ENCODE results near the gene GREM2.

Gene GREM2

GRCh38 chr1:240610636-240611035 is 1.3 kb downstream of the GREM2 start:
- DNase-seq (ENCODE audit: low spot score) = no peak

- DNase-seq (ENCODE audit: low spot score) = no peak
These were observed 2.4 kb downstream of the GREM2 start for GRCh38 chr1:240609527-240610060.

DNA sequence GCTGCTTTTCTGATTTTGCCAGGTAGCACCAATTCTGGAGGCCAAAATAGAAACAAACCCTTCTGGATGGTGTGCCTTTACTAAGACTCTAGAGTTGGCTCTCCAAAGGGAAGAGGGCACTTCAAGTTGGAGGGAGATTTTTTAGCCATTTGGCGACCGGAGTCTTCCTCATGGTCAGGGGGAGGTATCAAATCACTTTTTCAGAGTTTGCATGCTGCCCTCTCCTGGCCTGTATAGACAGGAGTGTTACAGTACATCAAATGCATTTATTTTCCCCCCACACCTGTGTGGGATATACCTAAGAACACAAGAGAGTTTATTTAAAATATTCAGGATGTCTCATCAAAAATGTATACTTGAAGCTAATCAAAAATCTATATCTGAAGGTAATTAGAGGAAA is 3.2 kb downstream of the GREM2 start:
- peak; percentile 18 for DNase-seq (ENCODE audit: low spot score)

DNA sequence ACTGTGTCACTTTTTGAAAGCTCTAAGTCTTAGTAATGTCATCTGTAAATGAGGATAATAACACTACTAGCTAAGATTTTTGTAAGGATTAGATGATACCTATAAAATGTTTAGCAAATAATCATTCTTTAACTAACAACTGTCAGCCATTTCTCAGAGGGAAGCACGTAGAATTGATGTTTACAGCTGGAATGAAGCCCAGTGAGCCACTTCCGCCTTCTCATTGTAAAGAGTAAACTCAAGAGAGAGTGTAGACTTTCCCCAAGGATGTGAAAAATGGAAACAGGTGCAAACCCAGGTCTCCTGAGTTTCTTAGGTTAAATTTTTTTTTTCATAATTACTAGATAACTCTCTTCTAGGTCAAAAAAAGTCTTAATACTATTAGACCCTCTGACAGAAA is 4.9 kb downstream of the GREM2 start:
- DNase-seq (ENCODE audit: low spot score) = no peak

DNA sequence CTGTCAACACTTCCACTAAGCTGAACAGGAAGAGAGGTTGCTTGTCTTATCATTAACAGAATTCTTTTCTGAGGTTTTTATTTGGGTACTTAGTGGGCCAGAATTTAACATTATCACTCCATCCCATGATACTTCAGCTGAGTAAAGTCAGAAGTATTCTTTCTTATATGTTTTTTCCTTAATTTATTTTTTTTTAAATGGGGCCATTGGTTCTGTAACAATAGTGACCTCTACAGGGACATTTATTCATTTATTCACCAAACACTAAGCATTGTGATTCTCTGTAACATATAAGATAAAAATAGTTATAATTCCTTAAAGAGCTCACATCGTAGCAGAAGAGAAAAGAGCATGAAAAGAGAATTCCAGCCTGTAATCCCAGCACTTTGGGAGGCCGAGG is 9.8 kb downstream of the GREM2 start:
- no peak for DNase-seq (ENCODE audit: low spot score)

DNA sequence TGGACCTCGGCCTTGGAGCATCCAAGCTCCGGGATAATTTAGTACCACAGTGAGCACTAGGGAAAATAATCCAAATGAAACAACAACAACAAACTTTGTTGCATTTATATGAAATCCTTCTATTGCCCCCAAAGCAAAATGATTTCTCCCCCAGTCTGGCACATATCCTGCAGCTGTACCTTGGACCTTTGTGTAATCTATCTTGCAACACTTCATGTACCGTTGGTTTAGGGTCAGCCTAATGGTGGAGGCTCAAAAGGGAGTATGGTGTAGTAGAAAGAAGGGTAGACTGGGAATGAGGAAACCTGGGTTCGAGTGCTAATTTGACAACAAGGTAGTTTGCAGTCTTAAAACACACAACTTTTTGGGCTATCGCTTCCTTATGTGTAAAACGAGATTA is 12.1 kb downstream of the GREM2 start:
- no peak for DNase-seq (ENCODE audit: low spot score)

GRCh38 chr1:240599299-240599698 is 12.7 kb downstream of the GREM2 start:
- DNase-seq (ENCODE audit: low spot score) = no peak

- no peak for DNase-seq (ENCODE audit: low spot score)
These were observed 13.5 kb downstream of the GREM2 start for GRCh38 chr1:240598216-240599001.

GRCh38 chr1:240597153-240597745 is 14.7 kb downstream of the GREM2 start:
- no peak for DNase-seq (ENCODE audit: low spot score)

- no peak for DNase-seq (ENCODE audit: low spot score)
These were observed 16.5 kb downstream of the GREM2 start for GRCh38 chr1:240595476-240595875.

DNA sequence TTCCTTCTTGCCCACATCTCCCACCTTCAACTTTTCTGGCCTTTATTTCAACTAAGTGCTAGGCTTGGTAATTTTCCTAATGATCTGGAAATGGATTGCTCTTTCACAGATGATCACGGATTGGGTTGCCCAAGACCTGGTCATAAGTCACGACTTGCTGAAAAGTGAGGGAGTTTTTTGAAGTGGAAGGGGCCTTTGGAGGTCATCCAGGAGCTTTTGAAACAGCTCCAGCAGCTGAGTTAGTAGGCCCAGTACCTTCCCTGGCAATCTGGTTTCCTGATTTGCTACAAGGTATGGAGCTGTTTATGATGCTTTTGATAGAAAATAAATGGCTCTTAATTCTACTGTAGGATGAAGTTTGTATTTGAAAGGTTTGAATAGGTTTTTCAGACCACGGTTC is 20.4 kb downstream of the GREM2 start:
- no peak for DNase-seq (ENCODE audit: low spot score)

GRCh38 chr1:240591078-240591477 is 20.9 kb downstream of the GREM2 start:
- no peak for DNase-seq (ENCODE audit: low spot score)

DNA sequence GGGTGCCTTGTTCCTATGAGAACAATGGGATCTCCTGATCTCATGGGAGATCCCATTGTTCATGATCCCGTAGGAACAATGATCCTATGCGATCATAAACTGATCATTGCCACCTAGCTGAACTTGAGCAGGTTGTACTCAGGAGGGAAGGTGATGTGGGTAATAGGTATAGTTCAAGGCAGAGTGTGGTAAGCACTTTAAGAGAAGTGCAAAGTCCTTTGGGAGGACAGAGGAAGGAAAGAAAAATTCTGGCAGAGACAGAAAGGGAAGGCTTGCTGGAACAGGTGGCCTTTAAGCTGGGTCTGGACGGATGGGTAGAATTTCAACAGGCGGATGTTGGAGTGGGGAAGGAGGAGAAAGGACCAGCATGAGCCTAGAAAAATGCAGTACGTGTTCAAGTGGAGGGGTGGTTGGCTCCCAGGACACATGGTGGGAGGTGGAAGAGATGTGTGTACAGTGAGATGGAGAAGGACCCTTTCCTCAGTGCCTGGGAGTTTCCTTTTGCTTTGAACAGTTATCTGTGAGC is 22.3 kb downstream of the GREM2 start:
- DNase-seq (ENCODE audit: low spot score) = no peak

DNA sequence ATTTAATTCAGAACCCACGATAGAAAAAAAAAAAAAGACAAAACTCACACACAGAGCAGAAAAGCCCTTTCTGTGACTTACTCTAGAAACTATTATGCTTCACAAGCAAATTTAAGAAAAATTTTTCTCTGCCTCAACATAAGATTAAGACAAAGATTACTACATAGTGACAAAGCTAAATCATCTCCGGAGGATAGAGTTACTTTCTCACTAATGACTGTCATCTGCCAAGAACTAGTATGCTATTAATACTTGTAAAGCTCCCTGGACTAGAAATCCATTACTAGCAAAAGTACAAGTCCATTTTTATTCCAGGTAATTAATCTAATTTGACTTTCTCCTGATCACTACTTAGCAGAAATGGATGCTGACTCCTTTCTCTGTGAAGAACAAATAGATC is 25.9 kb downstream of the GREM2 start:
- DNase-seq (ENCODE audit: low spot score) = no peak

- DNase-seq (ENCODE audit: low spot score) = no peak
These were observed 29.0 kb downstream of the GREM2 start for GRCh38 chr1:240582953-240583352.

DNA sequence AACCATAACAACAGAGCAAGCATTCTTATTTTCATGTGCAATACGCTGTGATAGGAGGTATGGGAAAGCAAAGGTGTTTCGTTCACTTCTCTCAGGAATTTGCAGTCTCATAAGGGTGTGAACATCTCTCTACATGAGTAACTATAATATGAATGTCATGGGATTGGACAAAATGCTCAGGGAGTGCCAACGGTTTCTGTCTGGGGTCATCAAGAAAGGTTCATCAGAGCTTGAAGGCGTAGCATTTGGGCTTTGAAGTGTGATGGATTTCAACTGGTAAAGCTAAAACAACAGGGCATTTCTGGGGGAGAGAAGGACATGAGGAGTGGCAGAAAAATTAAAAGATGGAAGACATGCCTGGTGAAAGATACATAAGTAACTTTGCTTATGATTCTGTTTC is 32.4 kb downstream of the GREM2 start:
- DNase-seq (ENCODE audit: low spot score) = no peak

DNA sequence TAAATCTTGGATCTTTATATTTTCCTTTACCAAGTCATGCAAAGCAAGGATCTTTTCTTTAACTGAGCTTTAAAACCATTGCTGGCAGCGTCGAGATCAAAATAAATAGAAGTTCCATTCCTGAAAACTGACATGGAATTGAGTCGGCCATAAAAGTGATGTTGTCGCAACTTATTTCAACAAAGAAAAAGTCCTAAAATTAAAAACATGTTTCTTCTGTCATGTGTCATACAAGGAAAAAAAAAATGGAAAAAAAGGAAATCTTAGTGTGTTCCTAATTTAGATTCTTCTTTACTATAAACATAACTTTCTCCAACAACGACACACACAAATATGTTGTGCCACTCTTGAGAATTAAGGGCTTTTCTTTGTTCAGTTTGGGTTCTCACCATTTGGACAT is 34.9 kb downstream of the GREM2 start:
- no peak for DNase-seq (ENCODE audit: low spot score)

DNA sequence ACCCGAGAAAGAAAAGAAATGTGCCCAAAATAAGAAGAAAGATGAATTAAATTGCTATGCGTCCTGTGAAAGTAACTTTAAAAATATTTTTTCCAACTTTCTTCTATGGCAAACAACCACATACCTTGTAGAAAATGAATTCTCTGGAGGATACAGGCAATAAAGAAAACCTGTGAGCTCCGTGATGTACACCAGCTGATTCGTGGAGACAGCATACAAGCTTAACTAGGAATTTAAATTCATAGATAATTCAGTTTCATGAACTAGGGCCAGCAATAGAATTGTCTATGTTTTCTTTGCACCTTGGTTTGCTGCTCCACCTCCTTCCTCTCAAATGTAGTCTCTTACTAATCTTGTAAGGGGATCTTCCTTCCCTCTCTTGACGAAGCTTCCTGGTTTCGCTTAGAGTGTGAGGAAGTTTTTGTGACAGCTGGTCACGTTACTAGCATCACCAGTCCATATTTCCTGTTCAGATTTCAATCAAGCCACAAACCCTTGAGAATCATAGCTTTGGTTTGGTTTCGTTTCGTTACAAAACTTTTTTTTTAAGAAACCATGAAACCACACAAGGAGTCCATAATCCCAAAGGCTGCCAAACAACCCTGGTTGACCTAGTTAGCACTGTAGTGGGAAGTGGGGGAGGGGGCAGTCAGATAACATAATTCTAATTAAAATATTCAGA is 35.8 kb downstream of the GREM2 start:
- peak; percentile 21 for DNase-seq (ENCODE audit: low spot score)

DNA sequence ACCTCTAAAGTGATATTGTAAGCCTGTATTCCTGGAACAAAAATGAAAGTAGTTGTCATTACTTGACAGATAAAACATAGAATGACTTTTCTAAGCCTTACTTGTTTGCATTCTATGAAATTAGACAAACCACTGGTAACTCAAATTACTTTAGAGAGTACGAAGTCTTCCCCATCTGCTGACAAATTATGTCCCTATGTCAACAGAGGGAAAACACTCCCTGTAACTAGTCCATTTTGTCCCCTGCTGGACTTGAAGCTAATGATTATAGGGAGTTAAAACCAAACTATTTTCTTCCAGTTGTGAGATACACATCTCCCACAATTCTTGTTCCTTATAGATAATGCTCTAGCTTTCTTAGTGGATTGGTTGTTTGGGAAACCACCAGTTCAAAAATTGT is 39.6 kb downstream of the GREM2 start:
- no peak for DNase-seq (ENCODE audit: low spot score)

DNA sequence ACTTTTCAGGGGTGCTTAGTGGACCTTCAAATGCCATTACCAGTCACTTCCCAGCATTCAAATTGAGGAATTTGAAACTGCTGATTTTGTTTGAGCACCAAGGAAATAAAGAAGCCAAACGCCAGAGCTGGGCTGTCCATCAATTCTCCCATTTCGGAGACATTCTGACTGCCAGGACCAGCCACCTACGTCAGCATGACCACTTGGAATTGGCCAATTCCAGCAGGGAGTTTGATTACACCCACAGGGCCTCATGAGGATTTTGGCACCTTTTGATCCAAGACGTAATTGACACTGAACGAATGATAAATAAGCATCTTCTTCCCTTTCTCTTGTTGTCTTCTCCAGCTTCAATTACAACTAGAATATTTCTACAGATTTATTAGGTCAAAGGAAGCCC is 40.2 kb downstream of the GREM2 start:
- no peak for DNase-seq (ENCODE audit: low spot score)

DNA sequence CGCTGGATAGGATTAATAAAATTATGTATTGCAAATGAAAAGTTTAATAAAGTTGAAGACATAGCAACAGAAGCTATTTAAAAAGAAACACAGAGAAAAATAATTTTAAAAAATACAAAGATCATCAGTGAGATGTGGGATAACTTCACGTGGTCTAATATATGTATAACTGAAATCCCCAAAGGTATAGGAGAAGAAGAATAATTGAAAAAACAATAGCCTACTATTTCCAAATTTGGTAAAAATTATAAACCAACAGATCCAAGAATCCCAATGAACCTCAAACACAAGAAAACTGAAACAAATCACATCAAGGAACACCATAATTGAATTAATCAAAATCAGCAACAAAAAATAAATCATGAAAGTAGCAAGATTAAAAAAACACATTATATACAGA is 44.9 kb downstream of the GREM2 start:
- DNase-seq (ENCODE audit: low spot score) = no peak

- DNase-seq (ENCODE audit: low spot score) = no peak
These were observed 49.2 kb downstream of the GREM2 start for GRCh38 chr1:240562779-240563178.

DNA sequence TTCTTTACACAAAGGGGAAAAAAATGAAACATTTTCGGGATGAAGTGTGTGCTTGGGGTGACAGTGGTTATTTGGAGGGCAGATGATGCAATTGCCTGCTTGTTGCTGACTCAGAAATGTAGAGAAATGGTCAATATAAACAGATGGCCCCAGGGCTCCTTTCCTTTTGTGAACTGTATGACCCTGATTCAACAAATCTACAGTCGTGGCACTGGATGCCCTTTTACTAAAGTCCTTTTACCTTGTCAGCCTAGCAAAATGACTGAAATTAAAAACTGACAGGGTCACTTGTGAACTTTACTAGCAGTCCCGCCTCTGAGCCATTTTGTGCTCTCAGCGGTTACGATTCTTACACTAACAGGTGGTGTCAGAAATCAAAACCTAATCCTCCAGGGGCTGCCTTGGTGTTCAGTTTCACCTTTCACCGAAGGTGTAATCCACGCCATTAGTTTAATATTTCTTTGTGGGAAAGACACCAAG is 49.8 kb downstream of the GREM2 start:
- no peak for DNase-seq (ENCODE audit: low spot score)
